T-cell (primary cell): ENCODE results near the gene TMEM208. TPM values are rescaled to one million over a fixed set of nuclear protein-coding genes. Genes with fewer than 3 reads are reported as not detected.

ENCODE experiments used
- ATAC-seq, 4 experiments: fragments of 200-7000 bp in 3 of 4; fragments of 150-1000 bp in 1 of 4; cut with Tn5 transposase; replicated peaks in 1 of 4; 1 replicate in 3 of 4; 2 replicates in 1 of 4; pipeline ENCODE4 v1.10.0; 2021; ENCODE audit warnings: moderate library complexity in 3 of 4, mild to moderate bottlenecking in 2 of 4, moderate number of reproducible peaks in 1 of 4
- CTCF ChIA-PET, 2 donors: fragments of 300-600 bp; sonication (Branson Sonifier 250); formaldehyde crosslinking; loops; one replicate each; lab custom pipeline; 2022; ENCODE audit warnings: antibody characterized with exemption in 2 of 2; lab: Charles Lee
- POLR2A ChIA-PET, 2 donors: fragments of 300-600 bp; sonication (Branson Sonifier 250); formaldehyde crosslinking; loops; one replicate each; lab custom pipeline; 2022; ENCODE audit warnings: antibody characterized with exemption in 2 of 2; lab: Charles Lee
- DNase-seq, 35 experiments: peaks; one replicate each; pipeline versions ENCODE4 v3.0.0 to v3.0.0-alpha.2; 2013 to 2023
- H3K27ac ChIP-seq: one replicate; pipeline ENCODE4 v1.5.1; 2013; ENCODE audit warnings: low read length
- H3K27me3 ChIP-seq, 2 experiments: replicated peaks in 1 of 2; 1 replicate in 1 of 2; 2 replicates in 1 of 2; pipeline versions ENCODE4 v1.6.1 to v1.7.0; 2013; ENCODE audit warnings: low read length in 1 of 2, mixed read lengths in 1 of 2; ENCODE audit not compliant: control insufficient read depth in 2 of 2, insufficient read depth in 2 of 2; ENCODE audit errors: extremely low read depth in 1 of 2
- H3K36me3 ChIP-seq, 2 donors: 1 replicate in 1 of 2; 2 replicates in 1 of 2; pipeline versions ENCODE4 v1.6.1 to v1.7.0; 2013; ENCODE audit warnings: low read length in 1 of 2; ENCODE audit not compliant: control insufficient read depth in 2 of 2, insufficient read depth in 1 of 2; ENCODE audit errors: extremely low read depth in 1 of 2
- H3K4me1 ChIP-seq, 2 experiments: 1 replicate in 1 of 2; 2 replicates in 1 of 2; pipeline versions ENCODE4 v1.6.1 to v1.7.0; 2013; ENCODE audit warnings: low read length in 2 of 2, mixed read lengths in 1 of 2; ENCODE audit not compliant: insufficient read depth in 2 of 2, control insufficient read depth in 1 of 2; ENCODE audit errors: extremely low read depth in 1 of 2
- H3K4me3 ChIP-seq, 2 donors: 1 replicate in 1 of 2; 2 replicates in 1 of 2; pipeline versions ENCODE4 v1.5.1 to v1.7.0; 2013; ENCODE audit warnings: mild to moderate bottlenecking in 2 of 2, low read length in 1 of 2, moderate library complexity in 1 of 2; ENCODE audit not compliant: control insufficient read depth in 1 of 2; ENCODE audit errors: extremely low read depth in 1 of 2
- H3K9me3 ChIP-seq: 2 replicates; pipeline ENCODE4 v1.7.0; 2013
- H3K27ac Mint-ChIP-seq, 2 donors: one replicate each; pipeline ENCODE4 v1.8.0; 2020 to 2021; ENCODE audit warnings: mild to moderate bottlenecking in 2 of 2, mixed read lengths in 2 of 2
- H3K27me3 Mint-ChIP-seq, 2 donors: one replicate each; pipeline ENCODE4 v1.8.0; 2021 to 2022; ENCODE audit warnings: mixed read lengths in 2 of 2
- H3K36me3 Mint-ChIP-seq: one replicate; pipeline ENCODE4 v1.8.0; 2021; ENCODE audit warnings: mixed read lengths
- H3K4me1 Mint-ChIP-seq, 3 donors: one replicate each; pipeline ENCODE4 v1.8.0; 2020 to 2022; ENCODE audit warnings: mixed read lengths in 3 of 3, mild to moderate bottlenecking in 1 of 3
- H3K4me3 Mint-ChIP-seq, 3 donors: one replicate each; pipeline ENCODE4 v1.8.0; 2020 to 2022; ENCODE audit warnings: mild to moderate bottlenecking in 3 of 3, mixed read lengths in 3 of 3, moderate library complexity in 3 of 3
- H3K9me3 Mint-ChIP-seq, 3 donors: one replicate each; pipeline ENCODE4 v1.8.0; 2020 to 2022; ENCODE audit warnings: mixed read lengths in 3 of 3
- WGBS: methylation state at CpG from one replicate; pipeline ENCODE4 v1.1.5; 2013; ENCODE audit warnings: missing lambda C conversion rate; ENCODE audit not compliant: insufficient coverage; 5-methylcytosine and 5-hydroxymethylcytosine counted together
- total RNA-seq, 35 experiments: library from RNA in 6 of 35; stranded (reverse) in 6 of 35; fragments of 120-200 nt in 1 of 35; gene quantifications; one replicate each; pipeline versions ENCODE4 v1.2.1 to v1.2.4 and lab custom pipeline; 2013 to 2026

TMEM208 gene
- total RNA-seq, 5 donors from 2014 or later (not counting 1 experiment from before 2014, with no cell fraction given): 28.5 to 40.3 (median 34.8) TPM

DNA sequence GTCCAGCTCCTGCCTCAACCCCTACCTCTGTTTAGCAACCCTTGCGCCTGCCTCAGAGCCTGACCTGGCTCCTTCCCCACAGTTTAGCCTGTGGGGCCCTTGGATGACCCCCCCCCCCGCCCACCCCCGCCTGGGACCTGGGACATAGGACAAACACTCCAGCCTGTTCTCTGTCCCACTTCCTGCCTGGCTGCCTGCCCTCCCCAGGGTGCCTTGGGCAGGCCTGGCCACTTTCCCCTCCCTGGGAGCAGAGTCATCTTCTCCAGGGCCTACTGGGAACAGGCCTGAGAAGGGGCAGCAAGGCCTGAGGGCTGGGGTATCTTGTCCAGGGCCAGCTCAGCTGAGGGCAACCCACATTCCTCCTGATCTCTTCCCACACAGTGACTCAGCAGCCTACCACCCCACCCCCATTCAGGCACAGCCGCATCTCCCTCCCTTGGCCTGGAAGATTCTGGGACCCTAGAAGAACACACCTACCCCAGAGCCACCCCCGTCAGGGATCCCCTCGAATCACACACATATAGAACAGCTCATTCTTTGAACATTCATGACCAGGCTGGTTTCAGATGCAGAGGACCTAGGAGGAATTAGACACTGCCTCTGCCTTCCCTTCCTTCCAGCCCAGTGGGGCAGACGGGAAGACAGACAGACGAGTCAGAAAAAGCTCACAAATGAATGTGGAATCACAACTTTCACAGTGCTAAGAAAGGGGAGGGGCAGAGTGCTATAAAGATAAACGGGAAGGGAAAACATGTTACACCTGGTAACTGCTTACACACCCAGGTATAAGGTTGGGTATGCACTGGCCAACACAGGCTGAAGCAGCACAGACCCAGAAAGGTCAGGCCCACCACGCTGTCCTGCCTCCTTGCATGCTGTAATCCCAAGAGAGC, 14.3 kb downstream of the TMEM208 start:
- POLR2A ChIA-PET: no interaction called here
- H3K27ac Mint-ChIP-seq: peak overlapping the region; percentile 23 to 76
- H3K4me3 Mint-ChIP-seq: no peak overlapping the region
- CTCF ChIA-PET: no interaction called here
- Histone ChIP-seq H3K4me1 (peaks cover 8 to 44% of the 10 kb centered on the region in 2 experiments), H3K9me3 (no peaks in the 10 kb centered on the region), H3K27ac (no peak overlapping the region), H3K36me3 (peaks cover 22 to 25% of the 10 kb centered on the region in 2 donors), H3K4me3 (no peak overlapping the region), H3K27me3 (no peaks in the 10 kb centered on the region)
- WGBS: no CpG with 5 or more reads among the region's 10 CpGs
- no peaks in the 10 kb centered on the region for H3K9me3 Mint-ChIP-seq
- ATAC-seq (no peak), DNase-seq (no peak)
- no peaks in the 10 kb centered on the region for H3K27me3 Mint-ChIP-seq
- peaks cover 19% of the 10 kb centered on the region for H3K36me3 Mint-ChIP-seq
- H3K4me1 Mint-ChIP-seq: peaks cover 17 to 41% (median 32%) of the 10 kb centered on the region in 3 donors

DNA sequence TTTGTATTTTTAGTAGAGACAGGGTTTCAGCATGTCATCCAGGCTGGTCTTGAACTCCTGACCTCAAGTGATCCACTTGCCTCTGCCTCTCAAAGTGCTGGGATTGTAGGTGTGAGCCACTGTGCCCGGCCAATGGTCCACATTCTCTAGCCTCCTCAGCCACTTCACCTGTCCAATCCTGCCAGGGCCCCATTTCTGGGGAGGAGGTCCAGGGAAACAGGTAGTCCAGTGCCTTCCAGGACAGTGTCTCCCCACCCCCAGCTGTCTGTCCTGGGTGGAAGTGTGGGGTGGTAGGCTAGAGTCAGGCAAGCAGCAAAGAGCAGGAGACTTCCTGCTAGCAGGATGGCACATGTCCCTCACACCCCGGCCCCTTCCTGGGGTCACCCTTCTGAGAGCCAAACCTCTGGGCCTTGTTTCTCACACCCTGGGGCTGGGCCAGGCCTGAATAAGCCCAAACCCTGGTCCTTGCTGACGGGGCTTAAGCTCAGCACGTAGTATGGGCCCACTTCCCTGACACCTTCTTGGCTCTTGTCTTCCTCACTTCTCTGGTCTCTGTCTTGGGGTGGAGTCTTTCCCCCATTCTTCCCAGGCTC, 15.3 kb downstream of the TMEM208 start:
- Histone ChIP-seq H3K27me3 (no peaks in the 10 kb centered on the region), H3K36me3 (peaks cover 17 to 19% of the 10 kb centered on the region in 2 donors), H3K9me3 (no peaks in the 10 kb centered on the region), H3K4me3 (no peak overlapping the region), H3K4me1 (peaks cover 10 to 45% of the 10 kb centered on the region in 2 experiments), H3K27ac (no peak overlapping the region)
- no peak overlapping the region for H3K4me3 Mint-ChIP-seq
- WGBS: 89% methylated on average over 3 of the region's 4 CpGs
- H3K27me3 Mint-ChIP-seq: no peaks in the 10 kb centered on the region
- CTCF ChIA-PET: no interaction called here
- peaks cover 14% of the 10 kb centered on the region for H3K36me3 Mint-ChIP-seq
- POLR2A ChIA-PET: no interaction called here
- DNase-seq (no peak), ATAC-seq (no peak)
- no peaks in the 10 kb centered on the region for H3K9me3 Mint-ChIP-seq
- H3K4me1 Mint-ChIP-seq: peaks cover 17 to 40% (median 30%) of the 10 kb centered on the region in 3 donors
- H3K27ac Mint-ChIP-seq: peak overlapping the region; percentile 58 to 80

DNA sequence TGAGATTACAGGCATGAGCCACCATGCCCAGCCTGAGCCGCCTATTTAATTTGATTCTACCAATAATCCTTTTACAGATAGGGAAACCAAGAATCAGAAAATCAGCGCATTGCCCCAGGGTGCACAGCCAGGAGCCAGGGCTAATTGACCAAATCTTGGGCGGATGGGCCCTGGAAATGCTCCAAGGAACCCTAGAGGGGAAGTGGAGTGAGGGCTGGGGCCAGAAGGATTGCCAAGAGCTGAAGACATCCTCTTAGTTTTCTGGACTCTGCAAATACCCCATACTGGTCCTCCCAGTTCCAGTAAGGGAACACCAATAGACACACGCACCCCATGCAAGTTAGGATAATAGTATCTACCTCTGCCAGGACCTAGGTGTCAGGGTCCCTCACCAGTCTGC, 16.6 kb downstream of the TMEM208 start:
- ChIA-PET CTCF (no interaction called here), POLR2A (interaction anchor here in 1 of 2 donors (0.6 kb wide), 1 partner anchor 414 kb away, joined by 3 read pairs; no protein-coding TSS in a partner anchor)
- DNase-seq (no peak), ATAC-seq (no peak)
- Mint-ChIP-seq H3K9me3 (no peaks in the 10 kb centered on the region), H3K4me3 (no peak overlapping the region), H3K4me1 (peaks cover 29 to 46% (median 39%) of the 10 kb centered on the region in 3 donors), H3K27ac (peak overlapping the region; percentile 92 to 98), H3K36me3 (peaks cover 3% of the 10 kb centered on the region), H3K27me3 (peaks cover 0 to 1% of the 10 kb centered on the region in 2 donors)
- Histone ChIP-seq H3K27ac (peak overlapping the region; percentile 88), H3K27me3 (no peaks in the 10 kb centered on the region), H3K36me3 (peaks cover 8 to 11% of the 10 kb centered on the region in 2 donors), H3K9me3 (no peaks in the 10 kb centered on the region), H3K4me3 (no peak overlapping the region), H3K4me1 (peaks cover 19 to 51% of the 10 kb centered on the region in 2 experiments)
- WGBS: 93% methylated on average over 2 of the region's 4 CpGs

DNA sequence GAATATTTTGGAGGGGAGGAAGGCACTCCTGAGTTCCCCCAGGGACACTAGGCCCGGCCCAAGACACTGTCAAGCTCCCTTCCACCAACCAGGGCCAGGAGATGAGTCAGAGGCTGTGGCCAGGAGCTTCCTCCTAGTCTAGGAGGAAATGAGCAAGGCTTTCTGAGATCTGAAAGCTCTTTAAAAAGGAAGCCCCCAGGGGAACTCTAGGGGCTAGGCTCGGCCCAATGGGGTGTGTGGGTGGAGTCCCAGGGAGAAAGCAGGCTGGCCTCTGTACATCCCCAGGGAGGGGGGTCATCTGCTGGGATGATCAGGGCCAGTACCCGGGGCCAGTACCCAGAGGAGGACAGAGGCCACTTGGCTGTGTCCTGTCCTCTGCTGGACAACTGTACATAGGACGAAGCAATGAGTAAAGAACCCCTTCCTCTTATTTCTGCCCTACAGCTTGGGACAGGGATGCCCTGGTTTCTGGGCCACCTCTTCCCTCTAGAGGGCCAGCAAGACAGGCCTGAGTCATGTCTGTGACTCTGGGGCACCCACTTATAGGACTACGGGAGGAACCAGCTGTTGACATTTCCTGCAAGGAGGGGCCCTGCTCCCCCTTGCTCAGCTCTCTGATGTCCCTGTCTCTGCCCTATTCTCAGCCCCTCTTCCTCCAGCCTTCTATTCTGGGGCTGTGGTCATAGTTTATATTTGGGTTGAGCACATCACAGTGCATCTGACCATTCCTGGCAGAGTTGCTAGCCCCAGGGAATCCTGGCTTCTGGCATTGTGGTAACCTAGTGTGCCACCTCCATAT, 17.7 kb downstream of the TMEM208 start:
- Histone ChIP-seq H3K36me3 (peaks cover 0 to 3% of the 10 kb centered on the region in 2 donors), H3K27ac (peak overlapping the region; percentile 88), H3K27me3 (peaks cover 2 to 7% of the 10 kb centered on the region in 2 experiments), H3K9me3 (no peaks in the 10 kb centered on the region), H3K4me3 (peak overlapping the region in 1 of 2 donors; percentile 6), H3K4me1 (peaks cover 24 to 61% of the 10 kb centered on the region in 2 experiments)
- ChIA-PET POLR2A (interaction anchor here (0.6 kb wide), 3 partner anchors 10 to 130 kb away, joined by 4 to 8 read pairs (median 5); no protein-coding TSS in a partner anchor), CTCF (interaction anchor here (0.6 to 1.4 kb wide), 7 partner anchors 18 to 522 kb away, joined by 3 to 8 read pairs (median 3); partner anchors contain the start of genes ATP6V0D1 (in 1 of the 2) and TMEM208 (in 1 of the 2))
- Mint-ChIP-seq H3K36me3 (no peaks in the 10 kb centered on the region), H3K27ac (peak overlapping the region; percentile 92 to 98), H3K4me1 (peaks cover 36 to 52% (median 44%) of the 10 kb centered on the region in 3 donors), H3K9me3 (no peaks in the 10 kb centered on the region), H3K4me3 (peak overlapping the region; percentile 65 to 93 (median 76)), H3K27me3 (peaks cover 0 to 1% of the 10 kb centered on the region in 2 donors)
- 50% methylated on average over 1 of the region's 5 CpGs for WGBS
- ATAC-seq (peak; percentile 66 to 71 (median 68)), DNase-seq (peak; percentile 34 to 86 (median 61))

DNA sequence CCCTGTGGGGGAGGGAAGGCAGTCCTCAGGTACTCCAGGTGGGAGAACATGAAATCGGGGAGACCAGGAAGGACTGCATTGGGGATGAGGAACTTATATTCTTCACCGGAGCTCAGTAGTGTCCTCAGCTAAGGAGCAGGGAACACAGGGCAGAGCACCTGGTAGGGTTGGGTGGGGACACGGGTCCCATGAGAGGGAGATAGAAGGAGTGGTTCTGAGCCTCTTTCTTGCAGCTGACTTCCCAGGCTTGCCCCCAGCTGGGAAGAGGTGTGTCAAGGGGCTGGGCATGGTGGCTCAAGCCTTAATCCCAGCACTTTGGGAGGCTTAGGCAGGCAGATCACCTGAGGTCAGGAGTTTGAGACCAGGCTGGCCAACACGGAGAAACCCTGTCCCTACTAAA, 18.3 kb downstream of the TMEM208 start:
- no peaks in the 10 kb centered on the region for H3K36me3 Mint-ChIP-seq
- H3K27ac ChIP-seq: peak overlapping the region; percentile 88
- H3K27ac Mint-ChIP-seq: peak overlapping the region; percentile 92 to 98
- ATAC-seq (no peak), DNase-seq (no peak)
- peaks cover 0 to 3% of the 10 kb centered on the region in 2 donors for H3K36me3 ChIP-seq
- 53% methylated on average over 2 of the region's 4 CpGs for WGBS
- H3K4me3 ChIP-seq: no peak overlapping the region
- no peaks in the 10 kb centered on the region for H3K9me3 ChIP-seq
- H3K27me3 ChIP-seq: peaks cover 5 to 13% of the 10 kb centered on the region in 2 experiments
- peaks cover 24 to 67% of the 10 kb centered on the region in 2 experiments for H3K4me1 ChIP-seq
- CTCF ChIA-PET: interaction anchor here (0.6 to 1.6 kb wide), 4 partner anchors 13 to 521 kb away, joined by 3 to 8 read pairs (median 4); partner anchors contain the start of gene TMEM208 (in 1 of the 2)
- H3K4me3 Mint-ChIP-seq: peak overlapping the region; percentile 65 to 93 (median 76)
- no peaks in the 10 kb centered on the region for H3K9me3 Mint-ChIP-seq
- H3K27me3 Mint-ChIP-seq: peaks cover 0 to 4% of the 10 kb centered on the region in 2 donors
- peaks cover 40 to 55% (median 48%) of the 10 kb centered on the region in 3 donors for H3K4me1 Mint-ChIP-seq
- POLR2A ChIA-PET: no interaction called here
